Panc1 (cell line): ENCODE measurements around the gene RMC1.

Experiments
- POLR2AphosphoS5 ChIP-seq: IDR thresholded peaks from 2 replicates; pipeline ENCODE4 v1.6.1; 2012; ENCODE audit warnings: mild to moderate bottlenecking, low read depth, low read length, moderate library complexity
- REST ChIP-seq, 2 experiments: IDR thresholded peaks; 2 replicates each; pipeline ENCODE4 v1.6.1; 2011 to 2012; ENCODE audit warnings: low read depth in 2 of 2, control low read depth in 1 of 2, low read length in 1 of 2, mild to moderate bottlenecking in 1 of 2, moderate library complexity in 1 of 2; ENCODE audit not compliant: insufficient read depth in 1 of 2
- SIN3A ChIP-seq: IDR thresholded peaks from 2 replicates; pipeline ENCODE4 v1.6.1; 2012; ENCODE audit warnings: low read depth, mild to moderate bottlenecking, low read length, moderate library complexity, borderline replicate concordance; ENCODE audit not compliant: insufficient read depth
- TCF7L2 ChIP-seq: IDR thresholded peaks from 2 replicates; pipeline ENCODE4 v1.6.1; 2011; ENCODE audit warnings: mild to moderate bottlenecking, low read depth, low read length, inconsistent platforms
- TF ChIP-seq, protein P1 (sequence below): fragments of 450-650 bp; IDR thresholded peaks from 2 replicates; pipeline ENCODE4 v1.5.1; 2017; ENCODE audit warnings: mild to moderate bottlenecking

DNA sequence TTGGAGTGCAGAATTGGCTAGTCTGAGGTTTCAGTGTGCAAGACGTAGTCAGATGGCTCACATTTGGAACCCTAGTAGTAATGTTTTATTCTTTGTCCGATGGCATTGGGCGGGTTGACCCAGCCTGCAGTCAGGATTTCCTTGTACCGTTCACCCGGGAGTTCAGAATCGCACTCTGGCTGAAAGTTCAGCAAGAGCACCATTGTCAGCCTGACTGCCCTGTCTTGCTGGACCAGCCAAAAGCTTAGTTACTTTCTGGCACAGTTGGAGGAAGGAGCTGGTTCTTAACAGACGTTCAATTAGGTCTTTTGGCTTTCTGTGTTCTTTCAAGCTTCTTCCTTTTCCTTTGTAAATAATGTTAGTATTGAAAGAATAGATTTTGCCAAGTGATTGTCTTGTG lies 18.6 kb downstream of the RMC1 start:
- TF ChIP-seq, protein P1, sequence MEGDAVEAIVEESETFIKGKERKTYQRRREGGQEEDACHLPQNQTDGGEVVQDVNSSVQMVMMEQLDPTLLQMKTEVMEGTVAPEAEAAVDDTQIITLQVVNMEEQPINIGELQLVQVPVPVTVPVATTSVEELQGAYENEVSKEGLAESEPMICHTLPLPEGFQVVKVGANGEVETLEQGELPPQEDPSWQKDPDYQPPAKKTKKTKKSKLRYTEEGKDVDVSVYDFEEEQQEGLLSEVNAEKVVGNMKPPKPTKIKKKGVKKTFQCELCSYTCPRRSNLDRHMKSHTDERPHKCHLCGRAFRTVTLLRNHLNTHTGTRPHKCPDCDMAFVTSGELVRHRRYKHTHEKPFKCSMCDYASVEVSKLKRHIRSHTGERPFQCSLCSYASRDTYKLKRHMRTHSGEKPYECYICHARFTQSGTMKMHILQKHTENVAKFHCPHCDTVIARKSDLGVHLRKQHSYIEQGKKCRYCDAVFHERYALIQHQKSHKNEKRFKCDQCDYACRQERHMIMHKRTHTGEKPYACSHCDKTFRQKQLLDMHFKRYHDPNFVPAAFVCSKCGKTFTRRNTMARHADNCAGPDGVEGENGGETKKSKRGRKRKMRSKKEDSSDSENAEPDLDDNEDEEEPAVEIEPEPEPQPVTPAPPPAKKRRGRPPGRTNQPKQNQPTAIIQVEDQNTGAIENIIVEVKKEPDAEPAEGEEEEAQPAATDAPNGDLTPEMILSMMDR: no peak
- no peak for TF ChIP-seq REST (IDR thresholded peaks at IDR 0.05; ENCODE audit: insufficient read depth in 1 of 2, low read depth in 2 of 2, low read length in 1 of 2)
- no peak for TF ChIP-seq POLR2AphosphoS5
- no peak for TF ChIP-seq SIN3A
- no peak for TF ChIP-seq TCF7L2
